GM21576 (cell line): ENCODE results near the gene CTNNA2.

Experiments
- ATAC-seq: cut with Tn5 transposase; IDR thresholded peaks from one replicate; pipeline ENCODE4 v1.9.1; 2021; ENCODE audit warnings: mild to moderate bottlenecking, moderate library complexity; ENCODE audit not compliant: unreplicated experiment

Gene CTNNA2

DNA sequence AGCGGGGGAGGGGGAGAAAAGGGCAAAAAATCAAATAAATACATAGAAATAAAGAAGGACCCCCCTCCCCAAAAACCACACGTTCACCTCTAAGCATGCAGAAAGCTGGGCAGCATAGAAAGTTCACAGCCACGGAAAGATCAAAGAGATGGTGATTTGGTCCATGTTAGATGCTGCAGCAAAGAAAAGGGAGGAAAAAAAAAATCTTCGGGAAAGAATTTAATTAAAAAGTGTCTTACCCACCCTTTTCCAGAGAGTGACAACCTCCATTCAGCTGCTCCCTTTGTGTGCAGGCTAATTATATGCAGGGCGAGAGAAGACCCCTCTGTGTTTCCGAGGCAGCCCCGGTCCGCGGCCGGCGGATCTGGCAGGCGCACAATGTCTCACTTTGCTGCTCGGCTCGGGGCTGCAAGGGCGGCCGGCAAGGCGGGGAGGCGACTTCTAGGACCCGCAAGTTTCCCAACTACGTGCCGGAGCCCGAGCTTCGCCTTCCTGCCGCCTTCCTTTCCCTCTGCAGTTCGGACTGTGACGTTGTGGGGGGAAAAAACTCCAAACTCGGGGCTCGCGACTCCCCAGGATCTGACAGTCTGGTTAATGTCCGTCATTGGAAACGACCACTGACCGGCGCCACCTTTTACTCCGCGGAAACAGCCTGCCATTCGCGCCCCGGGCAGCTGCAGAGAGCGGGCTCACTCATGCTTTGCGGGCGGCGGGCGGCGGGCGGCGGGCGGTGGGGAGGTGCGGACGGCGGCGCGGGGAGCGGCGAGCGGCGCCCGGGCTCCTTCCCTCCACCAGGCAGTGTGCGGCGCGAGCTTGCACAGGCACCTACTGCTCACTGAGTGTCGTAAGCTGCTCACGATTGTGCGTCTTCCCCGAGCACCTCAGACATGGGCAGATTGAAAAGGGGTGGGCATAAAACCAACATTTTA is 791.3 kb downstream of the CTNNA2 start, which contains the start of gene LRRTM1:
TSS of gene LRRTM1 (minus strand) at position 844 of the 929 bp plus-strand sequence. CDS start 933 bp downstream, outside the sequence.
- ATAC-seq = no peak

DNA sequence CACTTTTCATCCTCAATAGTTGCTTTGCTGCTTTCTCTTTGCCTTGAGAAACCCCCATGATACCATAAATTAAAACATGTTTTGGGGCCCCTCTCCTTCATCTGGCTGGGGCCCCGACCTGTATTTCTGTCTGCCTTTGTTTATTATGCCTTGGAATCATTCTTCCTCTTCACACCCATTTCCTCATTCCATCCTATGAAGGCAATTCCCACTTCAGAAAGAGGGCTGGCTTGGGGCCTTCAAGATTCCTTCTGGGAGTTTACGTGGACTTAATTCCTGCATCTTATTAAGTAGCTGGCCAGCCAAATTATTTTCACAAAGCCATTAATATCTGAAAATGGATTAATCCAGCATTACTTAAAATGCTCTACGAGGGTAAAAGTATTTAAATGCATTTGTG is 798.5 kb downstream of the CTNNA2 start:
- no peak for ATAC-seq

DNA sequence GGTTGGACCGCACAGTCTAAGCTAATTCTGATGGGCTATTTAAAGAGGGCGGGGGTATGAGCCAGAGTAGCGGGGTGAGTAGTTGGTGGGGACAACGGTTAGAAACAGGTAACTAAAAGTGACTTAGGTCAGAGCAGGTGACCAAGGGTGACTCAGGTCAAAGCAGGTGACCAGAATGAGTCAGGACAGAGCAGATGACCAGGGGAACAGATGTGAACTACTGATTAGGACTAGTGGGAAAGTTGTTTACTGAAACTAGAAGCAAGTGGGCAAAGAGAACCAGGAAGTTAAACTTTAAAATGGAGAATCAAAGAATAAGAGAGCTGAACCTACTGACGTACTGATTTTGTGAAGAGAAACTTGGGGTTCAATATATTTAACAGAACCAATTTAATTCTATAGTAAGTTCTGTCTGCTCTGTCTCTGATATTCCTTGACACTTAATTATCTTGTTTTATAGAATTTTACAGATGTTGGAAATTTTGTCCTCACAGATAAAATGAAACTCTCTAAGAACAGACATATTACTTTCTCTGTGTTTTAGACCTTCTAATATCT is 799.5 kb downstream of the CTNNA2 start:
- no peak for ATAC-seq

DNA sequence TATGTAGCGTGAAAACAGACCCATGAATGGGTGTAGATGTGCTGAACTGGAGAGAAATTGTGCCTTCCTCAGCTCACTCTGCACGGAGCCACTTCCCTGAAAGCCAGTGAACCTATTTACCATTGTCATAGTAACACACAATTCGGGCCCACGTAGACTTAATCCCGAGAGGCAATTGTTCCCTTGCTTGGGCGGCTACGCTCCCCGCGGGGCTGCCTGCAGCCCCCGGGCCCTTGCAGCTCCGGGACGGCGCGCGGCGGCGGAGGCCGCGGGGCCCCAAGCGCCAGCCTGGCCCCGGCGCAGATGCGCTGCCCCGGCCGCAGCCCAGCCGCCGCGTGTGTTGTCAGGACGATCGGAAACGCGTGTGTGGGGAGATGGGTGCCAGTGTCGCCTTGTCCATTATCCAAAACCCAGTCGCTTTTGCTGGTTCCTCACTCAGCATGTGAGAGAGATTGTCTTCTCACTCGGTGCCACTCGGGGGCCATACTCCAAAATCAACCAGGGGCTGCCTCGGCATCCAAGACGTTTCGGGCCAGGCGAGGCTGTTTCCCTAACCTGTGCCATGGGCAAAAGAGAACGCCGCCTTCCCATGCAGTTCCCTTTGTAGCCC is 809.6 kb downstream of the CTNNA2 start:
- ATAC-seq = no peak

DNA sequence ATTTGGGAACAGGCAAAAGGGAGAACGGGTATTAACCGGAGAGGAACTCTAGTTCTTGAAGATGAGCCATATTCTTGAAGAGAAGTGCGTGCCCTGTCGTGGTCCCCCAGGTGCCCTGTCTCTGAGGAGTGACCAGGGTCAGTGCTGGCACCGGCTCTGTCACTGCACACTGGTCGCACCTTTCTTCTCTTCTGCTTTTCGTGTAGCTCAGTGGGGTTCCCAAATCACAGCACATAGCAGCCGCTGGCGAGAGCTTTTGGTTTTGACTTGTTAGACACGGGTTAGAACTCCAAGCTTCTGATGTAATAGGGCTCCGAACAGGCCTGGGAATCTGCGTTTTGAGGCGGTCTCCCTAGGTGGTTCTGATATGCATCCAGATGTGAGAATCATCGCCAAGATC is 810.1 kb downstream of the CTNNA2 start:
- ATAC-seq = no peak

DNA sequence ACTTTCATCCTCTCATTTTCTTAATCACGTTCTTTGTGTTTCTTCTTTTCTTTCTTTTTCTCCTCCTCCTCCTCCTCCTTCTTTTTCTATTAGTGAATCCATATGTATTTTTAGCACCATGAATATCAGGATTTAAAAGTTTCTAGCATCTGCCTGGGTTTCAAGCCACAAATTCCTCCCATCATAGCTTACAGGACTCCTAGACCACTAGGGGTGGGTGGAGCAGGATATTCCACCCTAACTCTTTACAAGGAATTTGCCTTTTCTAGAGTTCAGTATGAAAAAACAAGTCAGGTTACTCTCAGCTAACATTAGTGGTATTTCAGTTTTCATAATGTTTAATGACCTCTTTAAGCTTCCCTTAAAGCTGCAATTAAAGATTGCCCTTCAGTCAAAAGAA is 810.8 kb downstream of the CTNNA2 start:
- no peak for ATAC-seq

DNA sequence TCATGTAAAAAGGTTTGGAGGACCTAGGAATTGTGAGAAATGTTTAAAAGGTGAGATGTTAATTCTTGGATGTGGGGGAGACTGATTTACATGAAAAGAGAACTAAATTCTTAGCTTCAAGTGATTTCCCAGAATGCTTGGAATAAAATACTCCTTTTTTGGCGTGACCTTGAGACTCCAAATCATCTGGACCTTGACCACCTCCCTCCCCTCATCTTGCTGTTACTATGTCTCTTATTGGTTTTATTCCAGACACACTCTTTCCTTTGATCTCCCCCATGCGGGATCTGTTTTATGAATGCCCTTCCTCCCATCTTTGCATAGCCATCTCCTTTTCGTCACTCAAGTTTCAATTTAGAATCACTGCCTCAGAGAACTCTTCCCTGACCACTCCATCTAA is 811.7 kb downstream of the CTNNA2 start:
- no peak for ATAC-seq

DNA sequence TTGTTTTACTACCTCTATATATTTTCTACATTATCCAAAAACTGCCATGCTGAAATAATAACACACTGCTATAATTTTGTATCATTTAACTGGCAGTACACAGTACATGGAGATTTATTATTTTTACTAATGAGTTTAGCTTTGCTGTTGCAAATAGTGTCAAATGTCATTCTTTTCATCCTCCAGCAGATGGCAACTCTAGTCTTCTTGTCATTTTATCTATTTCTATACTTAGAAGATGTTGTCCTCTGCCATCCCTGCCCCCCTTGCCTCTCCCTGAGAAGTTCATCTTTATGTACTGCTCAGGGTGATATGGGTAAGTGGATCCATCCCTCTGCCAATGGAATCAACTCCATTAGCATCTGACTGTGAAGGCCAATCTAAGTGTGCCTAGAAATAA is 813.4 kb downstream of the CTNNA2 start:
- no peak for ATAC-seq

DNA sequence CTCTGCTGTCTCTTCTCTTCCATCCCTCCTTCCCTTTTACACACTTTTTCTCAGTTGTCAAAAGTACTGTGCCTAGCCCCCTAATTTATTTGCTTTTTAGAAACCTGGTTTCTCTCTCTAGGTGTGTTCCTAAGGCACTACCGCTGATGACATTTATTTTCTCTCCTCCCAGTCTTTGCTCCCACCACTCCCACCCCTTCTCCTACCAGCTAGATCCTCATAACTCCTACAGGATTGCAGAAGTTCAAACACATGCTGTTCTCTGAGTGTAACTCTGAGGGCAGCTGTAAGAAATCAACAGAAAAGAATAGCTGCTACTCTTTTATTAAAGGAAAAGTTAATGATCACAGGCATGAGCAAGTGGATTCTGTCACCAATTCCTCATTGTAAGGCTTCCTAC is 814.0 kb downstream of the CTNNA2 start:
- no peak for ATAC-seq

DNA sequence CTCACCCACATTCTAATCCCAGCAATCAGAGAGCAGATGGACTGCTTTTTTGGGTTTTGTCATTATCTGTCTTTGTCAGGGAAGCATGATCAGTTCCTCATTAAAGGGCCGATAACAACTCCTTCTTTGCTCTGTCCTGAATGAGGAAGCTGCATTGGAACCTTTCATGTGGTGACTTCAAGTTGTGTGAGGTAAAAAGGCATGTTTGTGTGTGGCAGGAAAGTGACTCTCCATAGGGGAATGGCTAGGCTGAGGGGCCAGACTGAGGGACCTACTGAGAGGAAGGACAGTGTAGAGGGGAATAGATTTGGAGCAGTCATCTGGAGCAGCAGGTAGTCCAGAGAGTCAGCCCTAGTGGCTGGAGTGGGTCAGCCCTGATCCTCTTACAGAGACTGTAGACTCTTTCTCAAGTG is 815.3 kb downstream of the CTNNA2 start:
- no peak for ATAC-seq

DNA sequence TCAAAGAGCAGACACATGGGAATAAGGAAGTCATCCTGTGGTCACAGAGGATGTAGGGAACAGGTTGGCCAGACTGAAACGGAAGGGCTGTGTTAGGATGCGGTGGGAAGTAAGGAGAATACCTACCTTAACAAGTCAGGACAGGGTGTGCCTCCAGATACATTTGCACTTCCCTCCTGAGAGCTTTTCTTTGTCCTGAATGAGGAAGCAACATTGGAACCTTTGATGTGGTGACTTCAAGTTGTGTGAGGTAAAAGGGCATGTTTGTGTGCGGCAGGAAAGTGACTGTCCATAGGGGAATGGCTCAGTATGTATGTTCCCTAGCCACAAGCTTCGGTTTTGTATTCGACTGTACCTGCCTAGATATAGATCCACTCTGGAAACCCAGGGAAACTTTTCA is 816.6 kb downstream of the CTNNA2 start:
- no peak for ATAC-seq

DNA sequence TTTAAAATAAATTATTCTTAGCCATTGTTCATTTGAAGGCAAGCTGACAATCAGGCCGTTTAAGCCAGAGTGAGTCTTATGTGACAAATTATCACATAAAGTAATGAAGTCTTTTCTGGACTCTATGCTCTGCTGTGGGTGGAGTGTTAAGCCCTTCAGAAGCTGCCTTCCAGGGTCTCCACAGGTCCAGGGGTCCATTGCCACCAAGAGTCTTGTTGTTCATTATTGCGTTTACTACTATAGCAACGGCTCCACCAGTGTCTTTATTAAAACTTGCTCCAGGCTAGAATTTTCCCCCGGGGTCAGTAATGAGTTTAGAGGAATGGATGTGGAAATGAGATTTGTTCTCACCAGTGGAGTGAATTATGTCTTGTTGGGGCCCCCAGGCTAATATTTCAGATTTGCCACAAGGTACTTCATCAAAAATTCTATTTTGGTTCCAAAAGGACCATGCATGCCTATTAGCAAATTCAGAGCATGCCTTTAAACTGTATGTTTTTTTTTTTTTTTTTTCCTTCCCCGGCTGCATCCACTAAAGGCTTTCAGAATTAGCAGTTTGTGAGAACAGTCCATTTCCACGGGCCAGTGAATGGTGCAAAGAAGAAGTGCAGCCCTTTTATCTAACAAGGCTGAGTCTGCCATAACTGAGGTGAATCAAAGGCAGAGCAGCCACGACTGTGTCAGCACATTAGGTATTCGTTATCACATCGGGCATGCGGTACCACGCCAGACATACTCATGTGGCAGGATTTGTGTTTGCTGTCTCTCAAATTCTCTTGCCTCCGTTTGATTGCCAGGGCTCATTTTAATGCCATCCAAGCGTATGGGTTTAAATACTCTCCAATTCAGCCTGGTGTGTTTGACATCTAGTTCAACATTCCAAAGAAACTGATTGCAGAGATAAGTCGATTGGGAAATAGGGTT is 817.9 kb downstream of the CTNNA2 start:
- no peak for ATAC-seq

DNA sequence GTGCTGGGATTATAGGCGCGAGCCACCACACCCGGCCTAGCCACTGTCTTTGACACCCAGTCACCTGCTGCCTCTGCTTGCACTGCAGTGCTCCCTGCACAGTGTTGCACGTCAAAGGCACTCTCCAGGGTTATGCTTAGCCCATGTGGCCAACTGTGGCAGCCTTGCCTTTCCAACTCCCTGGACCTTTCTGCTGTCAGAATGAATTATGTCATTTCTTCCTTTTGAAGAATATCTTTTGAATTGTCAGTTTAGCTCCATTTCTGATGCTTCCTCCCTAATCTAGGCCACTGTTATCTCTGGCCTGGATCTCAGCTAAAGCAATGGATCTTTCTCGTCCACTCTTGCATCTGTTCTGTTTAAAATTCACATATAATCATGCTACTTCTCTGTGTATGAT is 821.0 kb downstream of the CTNNA2 start:
- ATAC-seq = no peak

DNA sequence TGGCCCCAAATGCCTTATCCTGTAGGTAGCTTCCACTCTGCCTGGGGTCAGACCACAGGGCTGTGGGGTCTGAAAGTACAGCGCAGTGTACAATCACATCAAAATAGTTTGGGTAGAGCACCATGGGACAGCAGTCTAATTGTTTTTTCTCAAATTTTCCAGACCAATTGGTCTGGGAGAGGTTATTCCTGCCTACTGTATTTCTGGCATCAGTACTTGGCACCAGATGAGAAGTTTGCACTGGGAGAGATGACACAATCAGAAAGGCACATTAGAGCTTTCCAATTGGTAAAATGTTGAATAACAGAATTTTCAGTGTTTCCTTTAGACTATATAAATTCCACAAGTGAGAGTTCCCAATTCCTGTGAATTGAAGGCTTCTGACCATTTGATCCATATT is 822.6 kb downstream of the CTNNA2 start:
- no peak for ATAC-seq

DNA sequence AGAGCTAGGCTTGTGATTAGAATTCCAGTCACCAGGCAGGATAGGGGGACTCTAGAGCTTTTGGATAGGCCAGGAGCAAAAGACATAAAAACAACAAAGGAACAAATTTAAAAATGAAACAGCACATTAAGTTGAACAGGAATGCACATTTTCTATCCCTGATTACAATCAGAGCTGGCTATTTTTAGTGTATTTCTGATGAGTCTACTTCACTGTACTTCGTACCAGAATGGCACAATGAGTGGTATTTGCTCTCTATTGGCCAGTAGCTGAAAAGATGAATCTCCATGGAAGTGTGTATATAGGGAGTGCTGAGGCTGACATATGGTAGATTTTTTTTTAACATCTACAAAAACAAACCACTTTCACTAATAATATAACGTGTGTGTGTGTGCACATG is 825.9 kb downstream of the CTNNA2 start:
- no peak for ATAC-seq

DNA sequence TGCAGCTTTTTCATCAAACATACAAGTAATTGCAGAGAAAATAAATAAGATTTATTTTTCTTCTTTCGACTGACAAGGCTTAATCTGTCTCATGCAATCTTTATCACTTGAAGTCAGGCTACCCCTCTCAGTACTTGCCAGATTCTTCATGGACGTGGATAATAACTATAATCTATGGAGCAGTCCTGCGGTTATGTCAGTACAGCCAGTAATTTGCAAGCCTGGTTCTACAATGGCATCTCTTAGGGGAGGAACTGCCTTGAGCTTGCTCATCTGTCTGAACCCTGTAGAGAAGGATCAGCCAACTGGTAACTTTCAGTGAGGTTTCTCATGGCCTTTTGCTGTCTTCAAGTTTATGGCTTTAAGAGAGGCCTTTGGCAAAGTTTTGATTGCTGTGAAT is 827.2 kb downstream of the CTNNA2 start:
- ATAC-seq = no peak

DNA sequence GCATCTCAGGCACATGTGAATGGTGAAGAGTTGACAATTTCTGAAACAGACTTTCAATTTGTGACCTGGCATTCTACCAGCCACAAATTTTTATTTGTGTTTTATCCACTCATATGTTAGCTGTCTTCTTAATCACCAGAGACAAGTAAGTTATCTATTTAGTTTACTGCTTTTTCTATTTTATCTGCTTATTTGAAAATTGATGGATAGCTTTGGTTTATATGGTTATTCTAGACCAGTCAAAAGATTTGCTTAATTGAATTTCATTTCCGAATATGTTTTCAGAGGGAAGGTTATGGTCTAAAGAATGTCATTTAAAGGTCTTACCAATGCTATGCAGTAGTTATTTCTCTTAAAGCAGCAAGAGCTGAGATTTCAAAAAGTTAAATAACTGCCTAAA is 835.2 kb downstream of the CTNNA2 start:
- ATAC-seq = no peak

DNA sequence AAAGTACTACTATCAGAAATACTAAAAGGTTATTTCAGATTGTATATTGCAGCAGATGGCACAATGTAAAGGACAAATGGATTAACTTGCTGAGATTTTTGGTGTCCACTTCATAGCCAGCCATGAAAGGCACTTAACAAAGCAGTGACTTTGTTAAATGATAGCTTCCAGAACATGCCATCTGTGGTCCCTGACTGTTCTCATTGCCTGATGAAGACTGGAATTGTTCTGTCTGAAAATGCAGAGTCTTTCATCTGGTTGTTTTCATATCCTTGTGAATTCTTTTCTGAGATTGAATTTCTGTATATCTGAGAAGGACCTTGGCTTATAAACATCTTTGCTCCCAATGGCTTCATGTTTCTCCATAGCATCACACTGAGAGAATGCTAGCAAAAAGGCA is 836.1 kb downstream of the CTNNA2 start:
- ATAC-seq = no peak

DNA sequence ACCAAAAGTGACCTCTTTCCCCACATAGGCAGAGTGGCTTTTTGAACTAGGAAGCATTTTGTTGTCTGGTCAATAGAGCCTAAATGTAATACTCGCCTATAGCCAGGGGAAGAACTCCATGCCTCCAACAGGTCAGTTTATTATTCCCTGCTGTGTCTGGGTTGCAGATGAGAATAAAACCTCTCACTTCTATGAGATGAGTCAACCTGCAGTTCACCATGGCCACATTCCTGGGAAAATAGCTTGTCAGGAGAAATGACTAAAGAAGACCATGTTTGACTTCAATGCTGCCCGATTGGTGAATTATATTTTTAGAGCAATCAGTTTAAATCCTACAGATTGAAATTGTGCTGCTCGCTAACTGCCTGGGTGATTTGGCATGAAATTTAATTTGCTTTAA is 838.4 kb downstream of the CTNNA2 start:
- no peak for ATAC-seq

DNA sequence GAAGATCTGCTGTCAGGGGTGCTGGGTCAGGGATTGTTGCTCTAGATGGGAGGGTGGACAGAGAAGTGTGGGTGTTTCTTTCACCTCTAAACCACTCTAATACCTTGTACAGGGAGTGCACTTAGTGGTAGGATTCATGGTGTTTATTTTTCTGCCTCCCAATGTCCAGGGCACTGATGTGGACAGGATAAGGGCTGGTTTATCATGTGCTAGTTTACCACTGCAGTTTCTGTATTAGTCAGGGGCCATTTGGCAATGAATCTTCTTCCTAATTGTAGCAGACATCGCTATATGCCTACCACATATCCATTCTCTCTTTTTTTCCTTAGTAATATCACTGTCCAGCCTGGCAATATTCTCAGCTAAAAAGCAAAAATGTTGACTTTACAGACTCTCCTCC is 842.0 kb downstream of the CTNNA2 start:
- ATAC-seq = no peak

DNA sequence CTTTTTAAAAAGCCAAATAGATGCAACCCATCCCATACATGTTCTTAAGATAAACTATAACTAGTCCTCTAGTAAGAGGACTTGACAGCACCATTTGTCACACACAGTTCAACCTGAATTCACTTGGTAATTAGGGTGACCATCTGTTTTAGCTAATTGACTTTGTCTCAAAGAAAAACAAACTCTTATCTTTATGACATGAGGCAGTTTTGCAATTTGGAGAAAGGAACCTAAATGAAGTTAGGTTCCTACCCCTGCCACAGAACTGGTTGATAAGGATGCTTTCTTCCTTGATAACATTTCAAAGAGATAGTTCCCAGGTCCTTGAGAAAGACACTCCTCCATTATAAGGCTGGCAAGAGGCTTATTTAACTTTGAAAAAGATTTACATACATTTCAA is 849.1 kb downstream of the CTNNA2 start:
- ATAC-seq = no peak
